ENCODE data around the gene RPS19BP1. TPM values are rescaled to one million over a fixed set of nuclear protein-coding genes. Genes with fewer than 3 reads are reported as not detected.
"Not testable (repeated sequence)": the region's sequence is repeated elsewhere in the genome, so short reads cannot be mapped to it uniquely, and the experiment has no call there.

The RPS19BP1 gene
- total and polyA plus RNA-seq, 4 experiments from 2014 or later: 66.9 to 112 (median 85.3) TPM

DNA sequence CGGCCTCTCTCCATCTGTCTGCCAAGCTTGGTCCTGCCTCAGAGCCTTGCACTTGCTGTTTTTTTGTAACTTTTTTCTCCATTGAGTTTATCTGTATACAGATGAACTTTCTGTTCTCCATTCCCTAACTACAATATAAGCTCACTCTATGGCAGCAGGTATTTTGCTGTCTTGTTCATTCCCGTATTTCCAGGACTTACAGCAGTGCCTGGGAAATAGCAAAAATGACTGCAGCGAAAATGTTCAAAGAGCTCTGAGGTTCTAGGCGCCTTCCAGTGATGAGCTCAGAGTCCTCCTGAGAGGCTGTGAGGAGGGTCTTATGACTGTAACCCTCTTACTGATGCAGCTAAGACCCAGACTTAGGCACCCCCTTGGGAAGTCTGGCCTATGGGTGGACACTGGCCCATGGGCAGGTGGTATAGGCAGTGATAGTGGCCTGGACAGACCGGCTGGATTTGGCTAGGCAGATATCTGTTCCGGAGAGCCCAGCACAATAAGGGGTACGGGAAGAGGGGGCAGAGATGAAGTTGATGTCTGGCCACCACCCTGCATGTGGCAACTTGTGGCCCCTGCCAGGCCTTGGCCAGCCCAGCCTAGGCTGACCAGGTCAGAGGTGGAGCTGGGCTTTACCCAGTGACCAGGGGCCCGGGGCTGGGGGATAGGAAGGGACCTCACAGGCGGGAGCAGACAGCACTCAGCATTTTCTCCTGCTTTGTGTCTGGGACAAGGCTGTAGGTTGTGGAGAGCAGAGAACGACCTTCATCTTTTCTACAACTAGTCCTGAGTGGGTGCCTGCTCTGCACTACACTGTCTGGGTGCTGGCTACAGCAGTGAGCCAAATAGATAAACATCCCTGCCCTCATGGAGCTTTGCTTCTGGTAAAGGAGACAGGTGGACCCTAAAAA is 7.5 kb downstream of the RPS19BP1 start:
- Histone ChIP-seq H3K27me3 (ENCODE audit: insufficient read depth, low read length) (no peaks in the 10 kb centered on the region), H3K36me3 (ENCODE audit: insufficient read depth, low read length) (peaks cover 48% of the 10 kb centered on the region), H3K4me3 (ENCODE audit: low read length in 2 of 2) (no peak overlapping the region), H3K27ac (ENCODE audit: low read depth, low read length) (no peak overlapping the region), H3K4me1 (ENCODE audit: insufficient read depth, low read length) (peaks cover 80% of the 10 kb centered on the region), H3K9me3 (ENCODE audit: control insufficient read depth in 1 of 2, low read length in 2 of 2) (no peaks in the 10 kb centered on the region)
- H3K9me3 Mint-ChIP-seq: peaks cover 0 to 12% (median 1%) of the 10 kb centered on the region in 8 donors
- POLR2A ChIA-PET (ENCODE audit: partially characterized antibody): interaction anchor here (0.6 to 14.5 kb wide), 13 partner anchors 5 to 560 kb away, joined by 3 to 165 read pairs (median 4); partner anchors contain the start of genes MIEF1, RPL3, RPS19BP1 and TAB1
- peaks cover 25 to 77% of the 10 kb centered on the region in 2 donors for H3K36me3 Mint-ChIP-seq
- H3K4me3 Mint-ChIP-seq: peak overlapping the region; percentile 18 to 78 (median 56)
- DNase-seq: no peak
- peaks cover 42 to 92% (median 74%) of the 10 kb centered on the region in 4 donors for H3K4me1 Mint-ChIP-seq
- peaks cover 2 to 3% of the 10 kb centered on the region in 2 donors for H3K27me3 Mint-ChIP-seq
- peak overlapping the region in 6 of 7 donors; percentile 47 to 100 (median 86) for H3K27ac Mint-ChIP-seq
- CTCF ChIA-PET (ENCODE audit: partially characterized antibody): interaction anchor here (1.8 to 12.4 kb wide), 2 partner anchors 9 to 31 kb away, joined by 5 to 345 read pairs; no protein-coding TSS in a partner anchor
- intact Hi-C loops (cut with micrococcal nuclease): loop anchor here (10.0 kb wide), 1 partner anchor 280 kb away; the partner anchor contains the start of gene PDGFB

DNA sequence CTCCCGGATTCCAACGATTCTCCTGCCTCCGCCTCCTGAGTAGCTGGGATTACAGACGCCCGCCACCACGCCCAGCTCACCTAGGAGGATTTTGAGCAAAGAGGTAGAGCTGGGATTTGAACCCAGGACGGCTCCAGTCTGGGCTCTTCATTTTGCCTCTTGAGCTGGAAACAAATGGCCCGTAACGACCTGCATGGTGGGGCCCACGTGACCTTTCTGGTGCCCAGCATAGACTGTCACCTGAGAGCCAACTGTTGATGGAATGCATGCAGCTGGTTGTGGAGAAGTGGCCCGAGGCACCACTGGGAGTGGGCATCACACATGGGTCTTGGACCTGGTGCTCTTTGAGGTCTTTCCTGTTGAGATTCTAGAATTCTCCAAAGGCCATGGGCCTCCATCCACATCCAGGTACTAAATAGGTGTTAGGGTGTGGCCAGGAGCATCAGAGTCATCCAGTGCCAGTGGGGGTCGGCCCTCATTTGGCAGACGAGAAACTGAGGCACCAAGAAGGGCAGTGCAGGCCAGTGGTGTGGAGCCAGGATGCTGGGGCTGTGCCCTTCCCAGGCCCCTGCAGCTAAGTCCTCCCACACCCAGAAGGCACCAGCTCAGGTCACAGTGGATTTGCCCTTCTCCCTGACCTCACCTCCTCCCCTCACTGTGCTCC is 8.3 kb downstream of the RPS19BP1 start:
- H3K27ac ChIP-seq (ENCODE audit: low read depth, low read length): no peak overlapping the region
- CTCF ChIA-PET (ENCODE audit: partially characterized antibody): interaction anchor here (1.0 to 12.4 kb wide), 4 partner anchors 8 to 30 kb away, joined by 3 to 345 read pairs (median 5); partner anchors contain the start of gene MIEF1
- peaks cover 0 to 13% (median 1%) of the 10 kb centered on the region in 8 donors for H3K9me3 Mint-ChIP-seq

DNA sequence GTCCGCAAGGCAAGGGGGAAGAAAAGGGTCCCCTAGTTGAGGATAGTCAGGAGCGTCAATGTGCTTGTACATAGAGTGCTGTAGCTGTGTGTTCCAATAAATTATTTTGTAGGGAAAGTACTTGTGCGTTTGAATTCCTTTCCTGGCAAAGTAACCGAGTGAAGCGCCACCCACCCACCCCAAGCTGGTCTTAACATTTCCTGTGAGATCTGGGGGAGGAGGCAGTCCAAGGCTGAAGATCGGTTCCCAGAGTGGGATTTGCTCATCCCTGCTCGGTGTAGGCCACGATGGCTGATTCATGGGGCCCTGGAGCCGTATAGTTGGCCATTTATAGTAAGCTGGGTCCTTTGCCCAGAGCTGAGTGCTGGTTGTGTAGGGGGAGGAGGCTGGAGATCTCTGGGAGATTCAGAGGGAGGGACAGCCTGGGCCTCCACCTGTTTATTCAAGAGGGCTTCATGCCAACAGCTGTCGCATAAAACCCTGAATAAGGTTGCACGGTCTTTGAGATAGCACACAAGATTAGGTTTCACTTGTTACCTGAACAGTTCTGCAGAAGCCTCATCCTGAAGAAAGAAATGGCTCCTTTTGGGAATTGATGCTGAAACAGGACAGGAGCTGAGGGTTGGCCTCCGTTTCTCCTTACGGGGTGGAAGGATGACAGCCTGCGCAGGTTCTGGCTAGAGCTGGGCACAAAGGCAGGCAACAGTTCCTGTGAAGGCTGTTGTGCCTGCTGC is 9.8 kb downstream of the RPS19BP1 start:
- intact Hi-C loops (cut with micrococcal nuclease): loop anchor here (10.0 kb wide), 1 partner anchor 278 kb away; the partner anchor contains the start of gene PDGFB
- ChIA-PET CTCF (ENCODE audit: partially characterized antibody) (interaction anchor here (0.7 to 12.4 kb wide), 3 partner anchors 9 to 29 kb away, joined by 4 to 345 read pairs (median 5); no protein-coding TSS in a partner anchor), POLR2A (ENCODE audit: partially characterized antibody) (interaction anchor here (0.7 to 14.5 kb wide), 19 partner anchors 8 to 719 kb away, joined by 3 to 165 read pairs (median 3); partner anchors contain the start of genes MIEF1, RPL3, RPS19BP1 and TAB1)
- Histone ChIP-seq H3K27me3 (ENCODE audit: insufficient read depth, low read length) (no peaks in the 10 kb centered on the region), H3K27ac (ENCODE audit: low read depth, low read length) (peak overlapping the region; percentile 85), H3K4me3 (ENCODE audit: low read length in 2 of 2) (peak overlapping the region; percentile 6 to 19), H3K36me3 (ENCODE audit: insufficient read depth, low read length) (peaks cover 32% of the 10 kb centered on the region), H3K4me1 (ENCODE audit: insufficient read depth, low read length) (peaks cover 66% of the 10 kb centered on the region), H3K9me3 (ENCODE audit: control insufficient read depth in 1 of 2, low read length in 2 of 2) (no peaks in the 10 kb centered on the region)
- Mint-ChIP-seq H3K27ac (peak overlapping the region; percentile 84 to 100 (median 90)), H3K36me3 (peaks cover 25 to 65% of the 10 kb centered on the region in 2 donors), H3K9me3 (peaks cover 0 to 13% (median 1%) of the 10 kb centered on the region in 8 donors), H3K4me3 (peak overlapping the region; percentile 78 to 99 (median 94)), H3K4me1 (peaks cover 36 to 82% (median 62%) of the 10 kb centered on the region in 4 donors), H3K27me3 (peaks cover 3 to 4% of the 10 kb centered on the region in 2 donors)
- DNase-seq: peak in 1 of 5 donors; percentile 43

More for the DNA sequence above, 8.3 kb downstream of the RPS19BP1 start:
- Histone ChIP-seq H3K36me3 (ENCODE audit: insufficient read depth, low read length) (peaks cover 41% of the 10 kb centered on the region), H3K4me1 (ENCODE audit: insufficient read depth, low read length) (peaks cover 75% of the 10 kb centered on the region), H3K9me3 (ENCODE audit: control insufficient read depth in 1 of 2, low read length in 2 of 2) (no peaks in the 10 kb centered on the region), H3K27me3 (ENCODE audit: insufficient read depth, low read length) (no peaks in the 10 kb centered on the region), H3K4me3 (ENCODE audit: low read length in 2 of 2) (no peak overlapping the region)
- POLR2A ChIA-PET (ENCODE audit: partially characterized antibody): interaction anchor here (0.7 to 14.5 kb wide), 11 partner anchors 6 to 520 kb away, joined by 3 to 165 read pairs (median 4); partner anchors contain the start of genes MIEF1, RPL3, RPS19BP1 and TAB1
- H3K27ac Mint-ChIP-seq: peak overlapping the region in 5 of 7 donors; percentile 55 to 100 (median 83)
- H3K4me3 Mint-ChIP-seq: peak overlapping the region in 6 of 8 donors; percentile 26 to 78 (median 58)
- H3K4me1 Mint-ChIP-seq: peaks cover 38 to 90% (median 68%) of the 10 kb centered on the region in 4 donors
- intact Hi-C loops (cut with micrococcal nuclease): loop anchor here (10.0 kb wide), 1 partner anchor 279 kb away; the partner anchor contains the start of gene PDGFB
- peaks cover 3 to 4% of the 10 kb centered on the region in 2 donors for H3K27me3 Mint-ChIP-seq
- DNase-seq: no peak
- H3K36me3 Mint-ChIP-seq: peaks cover 25 to 73% of the 10 kb centered on the region in 2 donors

DNA sequence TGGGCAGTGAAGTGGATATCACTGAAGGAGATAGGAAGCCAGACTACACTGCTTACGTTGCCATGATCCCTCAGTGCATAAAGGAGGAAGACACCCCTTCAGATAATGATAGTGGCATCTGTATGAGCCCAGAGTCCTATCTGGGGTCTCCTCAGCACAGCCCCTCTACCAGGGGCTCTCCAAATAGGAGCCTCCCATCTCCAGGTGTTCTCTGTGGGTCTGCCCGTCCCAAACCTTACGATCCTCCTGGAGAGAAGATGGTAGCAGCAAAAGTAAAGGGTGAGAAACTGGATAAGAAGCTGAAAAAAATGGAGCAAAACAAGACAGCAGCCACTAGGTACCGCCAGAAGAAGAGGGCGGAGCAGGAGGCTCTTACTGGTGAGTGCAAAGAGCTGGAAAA is 10.5 kb downstream of the RPS19BP1 start:
- intact Hi-C loops (cut with micrococcal nuclease): loop anchor here (10.0 kb wide), 1 partner anchor 277 kb away; the partner anchor contains the start of gene PDGFB
- H3K9me3 ChIP-seq (ENCODE audit: control insufficient read depth in 1 of 2, low read length in 2 of 2); DNase-seq; H3K27me3 Mint-ChIP-seq; H3K27me3 ChIP-seq (ENCODE audit: insufficient read depth, low read length): not testable (repeated sequence)
- H3K4me1 Mint-ChIP-seq: peaks cover 32 to 75% (median 56%) of the 10 kb centered on the region in 4 donors
- H3K9me3 Mint-ChIP-seq: peaks cover 0 to 13% (median 1%) of the 10 kb centered on the region in 8 donors
- peak overlapping the region; percentile 92 to 99 (median 97) for H3K4me3 Mint-ChIP-seq
- ChIA-PET POLR2A (ENCODE audit: partially characterized antibody) (interaction anchor here (0.7 to 14.5 kb wide), 17 partner anchors 8 to 720 kb away, joined by 3 to 165 read pairs (median 3); partner anchors contain the start of genes MIEF1, RPL3, RPS19BP1 and TAB1), CTCF (ENCODE audit: partially characterized antibody) (interaction anchor here (2.5 to 12.4 kb wide), 2 partner anchors 12 to 28 kb away, joined by 5 to 345 read pairs; no protein-coding TSS in a partner anchor)
- Histone ChIP-seq H3K4me1 (ENCODE audit: insufficient read depth, low read length) (peaks cover 59% of the 10 kb centered on the region), H3K27ac (ENCODE audit: low read depth, low read length) (peak overlapping the region; percentile 85), H3K4me3 (ENCODE audit: low read length in 2 of 2) (peak overlapping the region in 1 of 2 donors; percentile 96), H3K36me3 (ENCODE audit: insufficient read depth, low read length) (peaks cover 32% of the 10 kb centered on the region)
- H3K36me3 Mint-ChIP-seq: peaks cover 25 to 60% of the 10 kb centered on the region in 2 donors
- peak overlapping the region; percentile 76 to 100 (median 98) for H3K27ac Mint-ChIP-seq

DNA sequence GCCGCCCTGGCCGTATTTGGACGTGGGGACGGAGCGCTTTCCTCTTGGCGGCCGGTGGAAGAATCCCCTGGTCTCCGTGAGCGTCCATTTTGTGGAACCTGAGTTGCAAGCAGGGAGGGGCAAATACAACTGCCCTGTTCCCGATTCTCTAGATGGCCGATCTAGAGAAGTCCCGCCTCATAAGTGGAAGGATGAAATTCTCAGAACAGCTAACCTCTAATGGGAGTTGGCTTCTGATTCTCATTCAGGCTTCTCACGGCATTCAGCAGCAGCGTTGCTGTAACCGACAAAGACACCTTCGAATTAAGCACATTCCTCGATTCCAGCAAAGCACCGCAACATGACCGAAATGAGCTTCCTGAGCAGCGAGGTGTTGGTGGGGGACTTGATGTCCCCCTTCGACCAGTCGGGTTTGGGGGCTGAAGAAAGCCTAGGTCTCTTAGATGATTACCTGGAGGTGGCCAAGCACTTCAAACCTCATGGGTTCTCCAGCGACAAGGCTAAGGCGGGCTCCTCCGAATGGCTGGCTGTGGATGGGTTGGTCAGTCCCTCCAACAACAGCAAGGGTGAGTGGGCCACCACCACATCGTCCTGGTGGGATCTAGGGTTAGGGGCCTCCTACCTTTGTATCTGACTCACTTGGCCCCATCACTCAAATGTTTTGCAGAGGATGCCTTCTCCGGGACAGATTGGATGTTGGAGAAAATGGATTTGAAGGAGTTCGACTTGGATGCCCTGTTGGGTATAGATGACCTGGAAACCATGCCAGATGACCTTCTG is 11.3 kb downstream of the RPS19BP1 start:
- H3K36me3 Mint-ChIP-seq: peaks cover 25 to 61% of the 10 kb centered on the region in 2 donors
- not testable (repeated sequence) for H3K27me3 Mint-ChIP-seq; H3K27me3 ChIP-seq (ENCODE audit: insufficient read depth, low read length); H3K9me3 ChIP-seq (ENCODE audit: control insufficient read depth in 1 of 2, low read length in 2 of 2)
- DNase-seq: peak in 1 of 5 donors; percentile 39
- Histone ChIP-seq H3K4me1 (ENCODE audit: insufficient read depth, low read length) (peaks cover 53% of the 10 kb centered on the region), H3K36me3 (ENCODE audit: insufficient read depth, low read length) (peaks cover 32% of the 10 kb centered on the region), H3K4me3 (ENCODE audit: low read length in 2 of 2) (peak overlapping the region; percentile 30 to 96), H3K27ac (ENCODE audit: low read depth, low read length) (peak overlapping the region; percentile 85)
- intact Hi-C loops (cut with micrococcal nuclease): loop anchor here (1.0 to 10.0 kb wide), 2 partner anchors 109 to 276 kb away; partner anchors contain the start of gene PDGFB
- CTCF ChIA-PET (ENCODE audit: partially characterized antibody): interaction anchor here (2.2 to 12.4 kb wide), 3 partner anchors 9 to 27 kb away, joined by 5 to 345 read pairs (median 42); no protein-coding TSS in a partner anchor
- peaks cover 30 to 70% (median 50%) of the 10 kb centered on the region in 4 donors for H3K4me1 Mint-ChIP-seq
- H3K9me3 Mint-ChIP-seq: peaks cover 0 to 13% (median 1%) of the 10 kb centered on the region in 8 donors
- POLR2A ChIA-PET (ENCODE audit: partially characterized antibody): interaction anchor here (1.2 to 14.5 kb wide), 18 partner anchors 9 to 825 kb away, joined by 3 to 165 read pairs (median 14); partner anchors contain the start of genes ADSL, CBX6, MIEF1 and RPL3
- H3K4me3 Mint-ChIP-seq: peak overlapping the region; percentile 92 to 99 (median 97)
- peak overlapping the region; percentile 96 to 100 (median 99) for H3K27ac Mint-ChIP-seq
